Panc1 (cell line): ENCODE results near the gene MRM3.

Source experiments
- CTCF ChIP-seq: fragments of 450-650 bp; IDR thresholded peaks from 2 replicates; pipeline ENCODE4 v1.5.1; 2017; ENCODE audit warnings: mild to moderate bottlenecking
- POLR2AphosphoS5 ChIP-seq: IDR thresholded peaks from 2 replicates; pipeline ENCODE4 v1.6.1; 2012; ENCODE audit warnings: mild to moderate bottlenecking, low read depth, low read length, moderate library complexity
- REST ChIP-seq, 2 experiments: IDR thresholded peaks; 2 replicates each; pipeline ENCODE4 v1.6.1; 2011 to 2012; ENCODE audit warnings: low read depth in 2 of 2, control low read depth in 1 of 2, low read length in 1 of 2, mild to moderate bottlenecking in 1 of 2, moderate library complexity in 1 of 2; ENCODE audit not compliant: insufficient read depth in 1 of 2
- SIN3A ChIP-seq: IDR thresholded peaks from 2 replicates; pipeline ENCODE4 v1.6.1; 2012; ENCODE audit warnings: low read depth, mild to moderate bottlenecking, low read length, moderate library complexity, borderline replicate concordance; ENCODE audit not compliant: insufficient read depth

DNA sequence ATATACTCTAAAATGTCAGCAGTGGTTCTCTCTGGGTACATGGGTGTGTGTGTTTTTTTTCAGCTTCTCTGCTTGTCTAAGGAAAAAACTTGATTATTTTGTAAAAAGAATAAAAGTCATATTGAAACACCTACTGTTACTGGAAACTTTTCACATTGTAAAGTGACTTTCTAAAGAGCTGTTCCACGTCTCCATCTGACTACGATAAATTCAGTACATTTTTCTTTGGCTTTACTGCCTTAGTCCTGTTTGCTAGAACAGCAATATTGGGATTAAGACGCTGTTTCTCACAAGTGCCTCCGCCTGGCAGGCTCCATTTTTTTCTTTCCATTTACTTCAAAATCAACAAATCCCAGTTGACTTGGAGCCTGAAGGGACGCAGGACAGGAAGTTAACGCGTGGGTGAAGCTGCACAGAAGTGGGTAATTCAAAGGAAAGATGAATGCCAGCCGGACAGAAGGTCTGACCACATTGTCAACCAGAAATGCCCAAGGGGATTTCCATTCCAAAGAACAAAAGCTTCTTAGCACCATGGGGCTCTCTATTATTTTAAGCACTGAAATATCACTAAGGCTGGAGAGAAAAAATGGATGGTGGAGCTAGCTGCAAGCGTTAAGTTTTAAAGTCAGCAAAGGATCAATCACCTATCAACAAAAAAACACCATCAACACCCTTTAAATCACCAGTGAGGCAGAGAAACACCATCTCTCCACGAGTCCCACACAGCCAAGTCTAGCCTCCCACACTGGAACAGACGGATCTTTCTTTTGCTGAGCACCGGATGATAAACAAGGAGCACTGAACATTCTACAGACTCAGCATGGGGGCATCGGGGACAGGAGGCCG is 8.5 kb upstream of the MRM3 start:
- TF ChIP-seq CTCF (no peak), POLR2AphosphoS5 (no peak), REST (IDR thresholded peaks at IDR 0.05; ENCODE audit: insufficient read depth in 1 of 2, low read depth in 2 of 2, low read length in 1 of 2) (no peak), SIN3A (no peak)
